T-helper 2 cell treated with Interferon-gamma antibody and Interleukin-4, amounts not matched to agents 5 μg/mL and 100 μg/mL, for 36 hours (primary cell): ENCODE results near the gene BCR.
"Not testable (repeated sequence)": the region's sequence is repeated elsewhere in the genome, so short reads cannot be mapped to it uniquely, and the experiment has no call there.

Experiments used
- DNase-seq: peaks from one replicate; pipeline ENCODE4 v3.0.0; 2021; ENCODE audit warnings: low spot score
- H3K27ac Mint-ChIP-seq: one replicate; pipeline ENCODE4 v1.8.0; 2021; ENCODE audit warnings: mild to moderate bottlenecking, mixed read lengths
- H3K27me3 Mint-ChIP-seq: one replicate; pipeline ENCODE4 v1.8.0; 2021; ENCODE audit warnings: low read depth, mixed read lengths
- H3K36me3 Mint-ChIP-seq: one replicate; pipeline ENCODE4 v1.8.0; 2021; ENCODE audit warnings: low read depth, mixed read lengths
- H3K4me1 Mint-ChIP-seq: one replicate; pipeline ENCODE4 v1.8.0; 2021; ENCODE audit warnings: low read depth, mixed read lengths
- H3K4me3 Mint-ChIP-seq: one replicate; pipeline ENCODE4 v1.8.0; 2022; ENCODE audit warnings: mild to moderate bottlenecking, moderate library complexity, mixed read lengths
- H3K9me3 Mint-ChIP-seq: one replicate; pipeline ENCODE4 v1.8.0; 2021; ENCODE audit warnings: mixed read lengths

BCR gene

DNA sequence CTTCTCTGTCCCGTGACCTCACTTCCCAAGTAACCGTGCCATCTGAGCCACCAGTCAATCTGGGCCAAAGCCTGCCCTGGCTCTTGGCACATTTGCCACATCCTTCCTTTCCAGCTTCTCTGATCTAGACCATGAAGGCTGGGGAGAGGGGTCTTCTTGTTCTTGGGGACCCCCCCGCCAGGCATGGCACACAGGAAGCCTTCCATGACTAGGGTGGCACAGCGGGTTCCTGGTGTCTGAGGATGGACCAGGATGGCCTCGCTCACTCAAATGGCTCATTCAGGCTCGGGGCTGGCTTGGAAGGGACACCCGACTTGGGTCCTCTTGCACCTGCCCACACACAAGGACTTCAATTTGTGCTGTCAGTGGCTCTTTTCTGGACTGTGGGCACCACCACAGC lies 121.3 kb downstream of the BCR start:
- H3K9me3 Mint-ChIP-seq: no peaks in the 10 kb centered on the region
- no peak overlapping the region for H3K27ac Mint-ChIP-seq
- H3K4me3 Mint-ChIP-seq: no peak overlapping the region
- peaks cover 2% of the 10 kb centered on the region for H3K36me3 Mint-ChIP-seq
- no peak for DNase-seq
- H3K4me1 Mint-ChIP-seq: no peaks in the 10 kb centered on the region
- no peaks in the 10 kb centered on the region for H3K27me3 Mint-ChIP-seq

GRCh38 chr22:23302171-23303002 lies 122.1 kb downstream of the BCR start:
- no peaks in the 10 kb centered on the region for H3K4me1 Mint-ChIP-seq
- no peaks in the 10 kb centered on the region for H3K9me3 Mint-ChIP-seq
- no peak overlapping the region for H3K4me3 Mint-ChIP-seq
- no peaks in the 10 kb centered on the region for H3K27me3 Mint-ChIP-seq
- H3K36me3 Mint-ChIP-seq: peaks cover 2% of the 10 kb centered on the region
- DNase-seq: no peak
- H3K27ac Mint-ChIP-seq: no peak overlapping the region

DNA sequence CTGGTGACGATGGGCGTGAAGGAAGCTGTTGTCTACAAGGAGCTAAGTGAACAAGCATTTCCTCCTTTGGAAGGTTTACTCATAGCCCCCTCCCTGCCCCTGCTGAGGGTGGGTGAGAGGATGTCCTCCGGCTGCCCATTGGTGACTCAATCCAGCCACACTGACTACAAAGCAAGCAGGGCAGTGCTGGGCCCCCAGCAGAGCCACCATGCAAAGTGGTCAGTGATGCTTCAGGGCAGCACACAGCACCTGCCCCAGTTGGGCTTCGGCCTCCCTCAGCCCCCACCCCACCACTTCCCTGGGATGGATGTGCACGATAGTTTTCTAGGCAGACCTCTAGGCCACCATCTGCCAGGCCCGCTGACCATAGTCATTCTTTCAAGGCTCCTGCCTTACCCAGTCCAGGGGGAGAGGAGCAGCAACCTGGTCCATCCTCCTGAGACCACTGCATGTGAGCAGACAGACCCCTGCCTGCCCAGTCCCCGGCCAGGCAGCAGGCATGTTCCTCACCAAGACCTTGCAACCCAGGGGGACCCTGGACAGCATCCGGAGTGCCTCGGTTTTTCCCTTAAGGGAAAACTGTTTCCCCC lies 125.1 kb downstream of the BCR start:
- H3K4me1 Mint-ChIP-seq: no peaks in the 10 kb centered on the region
- no peak for DNase-seq
- H3K4me3 Mint-ChIP-seq: no peak overlapping the region
- no peaks in the 10 kb centered on the region for H3K36me3 Mint-ChIP-seq
- no peaks in the 10 kb centered on the region for H3K9me3 Mint-ChIP-seq
- no peak overlapping the region for H3K27ac Mint-ChIP-seq
- H3K27me3 Mint-ChIP-seq: no peaks in the 10 kb centered on the region

DNA sequence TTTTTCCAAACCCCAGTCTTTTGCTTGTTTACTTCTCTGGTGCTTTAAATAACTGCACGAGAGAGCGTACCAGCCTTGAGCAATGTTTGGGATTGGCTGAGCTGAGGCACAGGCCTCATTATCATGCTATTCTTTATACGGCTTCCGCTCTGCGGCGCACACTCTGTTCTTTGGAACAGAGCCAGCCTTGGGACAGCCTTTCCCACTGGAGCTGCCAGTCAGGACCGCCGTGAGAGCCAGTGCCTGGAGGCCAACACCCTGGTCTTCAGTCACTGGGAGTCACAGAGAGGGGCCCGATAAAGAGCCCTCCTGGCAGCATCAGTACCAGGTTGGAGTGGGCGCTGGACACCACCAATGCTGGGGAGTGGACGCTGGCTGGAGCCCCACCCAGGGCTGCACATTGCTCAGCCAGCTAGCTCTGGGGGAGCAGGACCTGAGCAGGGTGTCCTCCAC lies 125.6 kb downstream of the BCR start:
- DNase-seq: no peak
- H3K27me3 Mint-ChIP-seq: no peaks in the 10 kb centered on the region
- no peaks in the 10 kb centered on the region for H3K36me3 Mint-ChIP-seq
- H3K9me3 Mint-ChIP-seq: no peaks in the 10 kb centered on the region
- no peak overlapping the region for H3K4me3 Mint-ChIP-seq
- H3K27ac Mint-ChIP-seq: no peak overlapping the region
- no peaks in the 10 kb centered on the region for H3K4me1 Mint-ChIP-seq

GRCh38 chr22:23306438-23306921 lies 126.2 kb downstream of the BCR start:
- Mint-ChIP-seq H3K27me3 (no peaks in the 10 kb centered on the region), H3K9me3 (no peaks in the 10 kb centered on the region), H3K27ac (no peak overlapping the region), H3K4me1 (no peaks in the 10 kb centered on the region), H3K4me3 (no peak overlapping the region), H3K36me3 (no peaks in the 10 kb centered on the region)
- DNase-seq: no peak

- Mint-ChIP-seq H3K4me3 (no peak overlapping the region), H3K4me1 (no peaks in the 10 kb centered on the region), H3K9me3 (no peaks in the 10 kb centered on the region), H3K27ac (no peak overlapping the region), H3K27me3 (no peaks in the 10 kb centered on the region), H3K36me3 (no peaks in the 10 kb centered on the region)
- no peak for DNase-seq
These were observed 126.6 kb downstream of the BCR start for GRCh38 chr22:23306926-23307325.

GRCh38 chr22:23307511-23307910 lies 127.2 kb downstream of the BCR start:
- H3K4me3 Mint-ChIP-seq, H3K36me3 Mint-ChIP-seq, H3K9me3 Mint-ChIP-seq, DNase-seq, H3K27me3 Mint-ChIP-seq, H3K4me1 Mint-ChIP-seq, H3K27ac Mint-ChIP-seq: not testable (repeated sequence)

DNA sequence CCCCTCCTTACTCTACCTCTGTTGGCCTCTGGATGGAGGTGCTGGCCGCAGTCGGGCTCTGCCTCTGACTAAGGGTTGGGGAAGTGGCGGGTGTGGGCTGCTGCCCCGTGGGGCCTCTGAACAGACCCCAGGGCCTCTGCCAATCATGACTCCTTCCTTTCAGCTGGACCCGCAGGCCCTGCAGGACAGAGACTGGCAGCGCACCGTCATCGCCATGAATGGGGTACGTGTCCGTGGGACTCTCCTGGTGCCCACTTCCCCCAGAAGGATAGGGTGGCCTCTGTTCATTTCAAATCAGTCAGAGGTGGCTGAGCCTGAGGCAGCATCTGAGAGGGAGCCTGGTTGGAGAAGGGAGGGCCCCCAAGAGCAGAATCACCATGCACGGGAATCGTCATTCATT lies 129.0 kb downstream of the BCR start:
- not testable (repeated sequence) for DNase-seq, H3K27me3 Mint-ChIP-seq, H3K4me3 Mint-ChIP-seq, H3K9me3 Mint-ChIP-seq, H3K27ac Mint-ChIP-seq, H3K4me1 Mint-ChIP-seq, H3K36me3 Mint-ChIP-seq

GRCh38 chr22:23310443-23311097 lies 130.3 kb downstream of the BCR start:
- DNase-seq, H3K4me3 Mint-ChIP-seq, H3K27ac Mint-ChIP-seq, H3K4me1 Mint-ChIP-seq, H3K9me3 Mint-ChIP-seq, H3K27me3 Mint-ChIP-seq, H3K36me3 Mint-ChIP-seq: not testable (repeated sequence)

DNA sequence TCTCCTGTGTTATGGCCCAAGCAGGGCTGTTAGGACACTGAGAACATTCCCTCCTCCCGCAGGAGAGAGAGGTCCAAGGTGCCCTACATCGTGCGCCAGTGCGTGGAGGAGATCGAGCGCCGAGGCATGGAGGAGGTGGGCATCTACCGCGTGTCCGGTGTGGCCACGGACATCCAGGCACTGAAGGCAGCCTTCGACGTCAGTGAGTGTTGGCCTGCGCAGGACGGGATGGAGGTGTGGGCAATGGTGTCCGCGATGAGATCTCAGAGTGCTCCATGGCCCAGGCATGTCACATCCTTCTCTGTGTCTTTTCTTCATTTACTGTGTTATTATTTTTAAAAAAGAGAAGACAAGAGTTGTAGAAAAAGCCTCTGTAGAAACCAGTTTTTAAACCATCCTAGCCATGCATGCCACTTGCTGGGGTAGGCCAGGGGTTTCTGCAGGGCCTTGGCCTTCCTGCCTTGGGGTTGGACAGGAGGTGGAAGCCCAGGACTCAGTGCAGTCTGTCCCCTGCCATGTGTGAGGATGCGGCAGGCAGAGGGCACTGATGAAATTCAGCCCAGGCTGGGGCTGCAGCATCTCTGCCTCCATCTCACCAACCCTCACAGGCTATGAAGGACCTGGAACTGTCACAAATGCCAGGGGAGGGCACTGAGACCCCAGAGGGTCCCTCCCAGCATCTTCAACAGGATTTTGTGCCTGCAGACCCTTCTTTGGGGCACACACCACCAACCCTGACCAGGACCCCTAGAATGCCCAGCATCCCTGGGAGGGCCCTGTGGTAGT lies 131.5 kb downstream of the BCR start:
- not testable (repeated sequence) for DNase-seq, H3K27me3 Mint-ChIP-seq, H3K4me3 Mint-ChIP-seq, H3K9me3 Mint-ChIP-seq, H3K4me1 Mint-ChIP-seq, H3K36me3 Mint-ChIP-seq, H3K27ac Mint-ChIP-seq

DNA sequence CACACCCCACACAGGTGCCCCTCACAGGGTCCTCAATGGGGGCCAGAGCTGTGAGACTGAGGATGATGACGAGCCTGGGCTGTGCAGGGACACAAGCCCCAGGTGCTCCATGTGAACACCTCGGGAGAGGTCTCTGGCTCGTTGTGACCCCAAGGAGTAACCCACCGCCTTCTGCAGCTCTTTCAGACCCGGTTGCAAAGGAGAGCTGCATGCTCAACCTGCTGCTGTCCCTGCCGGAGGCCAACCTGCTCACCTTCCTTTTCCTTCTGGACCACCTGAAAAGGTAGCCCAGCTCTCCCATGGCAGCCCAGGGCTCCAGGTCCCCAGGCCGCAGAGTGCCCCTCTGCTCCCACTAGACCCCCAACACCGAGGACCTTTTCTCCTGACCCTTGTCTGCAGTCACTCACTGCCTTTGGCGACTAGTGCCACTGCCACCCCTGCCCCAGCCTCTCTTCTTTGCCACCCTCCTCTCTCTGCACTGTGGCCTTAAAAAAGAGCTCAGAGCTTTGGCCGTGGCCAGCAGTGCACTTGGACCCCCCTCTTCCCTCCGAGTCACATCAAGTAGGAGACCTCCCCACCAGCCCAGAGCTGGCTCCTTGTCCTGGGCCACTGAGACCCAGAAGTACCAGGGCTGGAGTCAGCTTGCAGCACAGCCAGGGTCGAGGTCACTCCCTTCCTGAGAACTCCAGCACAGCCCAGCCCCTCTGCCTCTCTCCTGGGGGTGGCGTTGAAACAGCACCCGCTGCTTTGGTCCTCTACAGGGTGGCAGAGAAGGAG lies 133.7 kb downstream of the BCR start:
- no peak overlapping the region for H3K27ac Mint-ChIP-seq
- DNase-seq: no peak
- H3K4me1 Mint-ChIP-seq: no peaks in the 10 kb centered on the region

GRCh38 chr22:23315341-23315917 lies 135.1 kb downstream of the BCR start:
- no peak overlapping the region for H3K4me3 Mint-ChIP-seq
- no peaks in the 10 kb centered on the region for H3K9me3 Mint-ChIP-seq
- peaks cover 4% of the 10 kb centered on the region for H3K36me3 Mint-ChIP-seq
- H3K27ac Mint-ChIP-seq: no peak overlapping the region
- H3K27me3 Mint-ChIP-seq: no peaks in the 10 kb centered on the region
- peak; percentile 36 for DNase-seq
- H3K4me1 Mint-ChIP-seq: no peaks in the 10 kb centered on the region

More for the DNA sequence above, 133.7 kb downstream of the BCR start:
- Mint-ChIP-seq H3K36me3 (peaks cover 4% of the 10 kb centered on the region), H3K27me3 (no peaks in the 10 kb centered on the region), H3K4me3 (no peak overlapping the region), H3K9me3 (no peaks in the 10 kb centered on the region)

GRCh38 chr22:23316596-23316995 lies 136.3 kb downstream of the BCR start:
- H3K4me3 Mint-ChIP-seq, H3K36me3 Mint-ChIP-seq, H3K4me1 Mint-ChIP-seq, H3K9me3 Mint-ChIP-seq, H3K27ac Mint-ChIP-seq, H3K27me3 Mint-ChIP-seq, DNase-seq: not testable (repeated sequence)
